ENCODE measurements around the gene GLCCI1.

- TF ChIP-seq CTCF (IDR thresholded peaks at IDR 0.05): no peak
- no peak for TF ChIP-seq POLR2A (IDR thresholded peaks at IDR 0.05)
Measured at GRCh38 chr7:7932553-7932952, 36.0 kb upstream of the GLCCI1 start.

Data from tibial nerve (tissue), 3 donors.